ENCODE measurements around the gene A2ML1.
"Not testable (repeated sequence)": the region's sequence is repeated elsewhere in the genome, so short reads cannot be mapped to it uniquely, and the experiment has no call there.

A2ML1 gene

GRCh38 chr12:8817856-8818255 is 4.6 kb upstream of the A2ML1 start:
- no peak for DNase-seq (ENCODE audit: low read depth)

DNA sequence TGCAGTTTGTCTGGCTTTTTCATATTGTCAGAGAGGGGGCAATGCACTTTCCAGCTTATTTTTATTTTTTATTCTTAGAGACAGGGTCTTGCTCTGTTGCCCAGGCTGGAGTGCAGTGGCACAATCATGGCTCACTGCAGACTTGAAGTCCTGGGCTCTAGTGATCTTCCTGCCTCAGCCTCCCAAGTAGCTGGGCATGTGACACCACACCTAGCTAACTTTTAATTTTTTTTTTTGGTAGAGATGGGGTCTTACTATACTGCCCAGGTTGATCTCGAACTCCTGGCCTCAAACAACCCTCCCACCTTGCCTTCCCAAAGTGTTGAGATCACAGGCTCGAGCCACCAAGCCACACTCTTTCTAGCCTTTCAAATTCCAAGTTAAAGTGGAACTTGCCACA is 3.9 kb upstream of the A2ML1 start:
- no peak for DNase-seq (ENCODE audit: low read depth)

DNA sequence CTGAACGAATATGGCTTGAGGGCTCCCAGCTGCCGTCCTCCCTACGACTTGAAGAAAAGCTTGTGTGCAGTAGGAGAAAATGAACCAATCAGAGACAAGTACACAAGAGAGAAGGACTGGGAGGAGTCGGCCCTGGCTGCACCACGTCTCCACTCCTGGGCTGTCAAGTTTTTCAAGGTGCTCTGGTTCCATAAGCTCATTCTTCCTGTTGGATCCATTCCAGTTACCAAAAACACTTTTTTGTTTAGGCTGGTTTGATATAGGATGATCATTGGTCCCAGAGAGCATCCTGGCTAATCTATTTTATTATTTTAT is 2.8 kb upstream of the A2ML1 start:
- DNase-seq (ENCODE audit: low read depth), result no peak

GRCh38 chr12:8820676-8821407 is 1.6 kb upstream of the A2ML1 start:
- DNase-seq (ENCODE audit: low read depth), result not testable (repeated sequence)

DNA sequence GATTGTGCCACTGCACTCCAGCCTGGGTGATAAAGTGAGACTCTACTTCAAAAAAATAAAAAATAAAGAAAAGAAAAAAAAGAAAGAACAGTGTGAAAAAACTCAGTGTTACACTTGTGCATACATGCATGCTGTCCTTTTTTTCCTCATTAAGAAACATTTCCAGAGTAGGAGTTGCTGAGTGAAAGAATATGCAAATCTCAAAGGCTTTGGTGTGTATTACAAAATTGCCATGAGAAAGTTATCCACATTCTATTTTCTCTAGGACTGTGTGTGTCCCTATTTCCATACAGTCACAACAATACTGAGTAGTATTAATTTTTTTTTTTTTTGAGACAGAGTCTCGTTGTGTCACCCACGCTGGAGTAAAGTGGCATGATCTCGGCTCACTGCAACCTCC is 830 bp upstream of the A2ML1 start:
- DNase-seq (ENCODE audit: low read depth), result no peak

DNA sequence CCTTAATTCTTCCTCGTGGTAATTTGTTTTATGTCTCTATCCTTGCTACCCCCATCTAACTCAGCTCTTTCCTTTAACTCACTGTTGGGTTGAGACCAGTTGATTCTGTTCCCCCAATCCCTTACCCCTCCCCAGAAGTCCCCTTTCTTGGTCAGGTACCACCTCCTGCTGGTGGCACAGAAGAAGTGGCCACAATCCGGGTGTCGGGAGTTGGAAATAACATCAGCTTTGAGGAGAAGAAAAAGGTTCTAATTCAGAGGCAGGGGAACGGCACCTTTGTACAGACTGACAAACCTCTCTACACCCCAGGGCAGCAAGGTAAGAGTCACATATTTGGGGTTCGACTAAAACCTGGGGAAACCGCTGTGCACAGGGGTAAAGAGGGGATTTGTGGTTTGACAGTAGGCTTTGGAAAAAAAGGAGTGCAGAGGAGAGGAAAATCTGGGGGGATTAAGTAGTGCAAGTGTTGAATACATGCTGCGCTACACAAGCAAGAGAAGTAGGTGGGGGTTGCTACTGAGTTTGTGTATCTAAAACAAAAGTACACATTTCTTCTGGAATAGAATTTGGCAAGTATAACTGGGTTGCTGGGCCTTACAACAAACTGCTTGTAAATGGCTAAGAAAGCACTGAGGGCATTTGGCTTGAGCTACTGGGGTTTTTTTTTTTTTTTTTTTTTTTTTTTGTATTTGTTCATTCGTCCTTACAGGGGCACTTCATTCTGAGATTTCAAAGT is 1.3 kb downstream of the A2ML1 start:
- no peak for DNase-seq (ENCODE audit: low read depth)

DNA sequence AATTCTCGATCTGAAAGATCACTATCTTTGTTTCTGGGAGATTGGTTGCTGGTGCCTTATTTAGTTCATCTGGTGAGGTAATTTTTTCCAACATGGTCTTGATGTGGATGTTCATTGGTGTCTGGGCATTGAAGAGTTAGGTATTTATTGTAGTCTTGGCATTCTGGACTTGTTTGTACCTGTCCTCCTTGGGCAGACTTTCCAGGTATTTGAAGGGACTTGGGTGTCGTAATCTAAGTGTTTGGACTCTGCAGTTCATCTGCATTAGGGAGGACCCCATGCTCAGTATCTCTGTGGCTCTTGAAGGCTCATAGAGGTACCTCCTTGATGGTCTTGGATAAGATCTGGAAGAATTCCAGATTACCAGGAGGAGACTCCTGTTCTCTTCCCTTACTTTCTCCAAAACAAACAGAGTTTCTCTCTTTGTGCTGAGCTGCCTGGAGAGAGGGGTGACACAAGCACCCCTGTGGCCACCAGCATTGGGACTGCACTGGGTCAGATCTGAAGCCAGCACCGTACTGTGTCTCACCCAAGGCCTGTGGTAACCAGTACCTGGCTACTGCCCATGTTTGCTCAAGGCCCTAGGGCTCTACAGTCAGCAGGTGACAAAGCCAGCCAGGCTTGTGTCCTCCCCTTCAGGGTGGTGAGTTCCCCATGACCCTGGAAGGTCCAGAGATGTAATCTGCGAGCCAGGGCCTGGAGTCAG is 5.3 kb downstream of the A2ML1 start:
- DNase-seq (ENCODE audit: low read depth), result no peak

GRCh38 chr12:8828257-8829124 is 6.1 kb downstream of the A2ML1 start:
- DNase-seq (ENCODE audit: low read depth), result no peak

DNA sequence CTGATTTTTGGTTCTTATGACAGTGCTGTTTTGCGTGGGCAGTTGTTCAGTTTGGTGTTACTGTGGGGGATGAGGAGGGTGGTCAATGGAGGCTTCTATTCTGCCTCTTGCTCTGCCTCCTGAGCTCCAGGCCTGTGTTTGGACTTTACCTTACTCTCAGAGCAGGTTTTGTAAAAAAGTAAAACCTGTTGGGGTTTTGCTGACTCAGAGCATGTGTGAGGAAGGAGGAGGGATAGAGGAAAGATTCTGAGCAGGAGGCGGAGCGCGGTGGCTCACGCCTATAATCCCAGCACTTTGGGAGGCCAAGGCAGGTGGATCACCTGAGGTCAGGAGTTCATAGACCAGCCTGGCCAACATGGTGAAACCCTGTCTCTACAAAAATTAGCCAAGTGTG is 6.7 kb downstream of the A2ML1 start:
- no peak for DNase-seq (ENCODE audit: low read depth)

GRCh38 chr12:8829621-8830020 is 7.2 kb downstream of the A2ML1 start:
- DNase-seq (ENCODE audit: low read depth), result no peak

DNA sequence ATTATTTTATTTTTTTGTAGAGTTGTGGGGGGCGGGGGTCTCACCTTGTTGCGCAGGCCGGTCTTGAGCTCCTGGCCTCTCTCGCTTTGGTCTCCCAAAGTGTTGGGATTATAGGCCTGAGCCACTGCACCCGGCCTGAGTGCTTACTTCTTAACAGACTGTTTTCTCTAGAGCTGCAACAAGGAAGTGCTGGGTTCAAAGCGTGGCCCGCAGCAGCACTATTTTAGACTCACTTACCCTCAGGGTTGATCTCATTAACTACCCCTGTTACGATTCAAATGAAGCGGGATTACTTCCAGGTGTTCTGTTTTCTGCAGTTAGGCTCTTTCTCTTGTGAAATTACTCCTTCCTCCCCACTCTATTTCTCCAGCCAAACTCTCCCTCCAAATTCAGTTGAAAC is 8.7 kb downstream of the A2ML1 start:
- no peak for DNase-seq (ENCODE audit: low read depth)

GRCh38 chr12:8832500-8832899 is 10.1 kb downstream of the A2ML1 start:
- no peak for DNase-seq (ENCODE audit: low read depth)

- DNase-seq (ENCODE audit: low read depth), result no peak
Measured at GRCh38 chr12:8834230-8834629, 11.8 kb downstream of the A2ML1 start.

GRCh38 chr12:8837291-8837690 is 14.9 kb downstream of the A2ML1 start:
- DNase-seq (ENCODE audit: low read depth), result no peak

DNA sequence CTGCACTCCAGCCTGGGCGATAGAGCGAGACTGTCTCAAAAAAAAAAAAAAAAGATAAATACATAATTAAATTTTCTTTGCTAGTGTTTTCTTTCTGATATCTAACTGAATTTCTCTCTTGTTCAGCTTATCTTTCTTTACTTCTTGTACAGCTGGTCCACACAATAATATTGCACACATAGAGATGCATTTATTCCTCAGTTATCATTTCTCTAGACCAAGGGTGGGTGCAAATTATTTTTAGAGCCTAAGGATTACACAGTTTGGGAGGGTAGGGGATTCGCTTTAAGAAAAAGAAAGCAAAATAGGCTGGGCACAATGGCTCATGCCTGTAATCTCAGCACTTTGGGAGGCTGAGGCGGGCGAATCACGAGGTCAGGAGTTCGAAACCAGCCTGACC is 17.9 kb downstream of the A2ML1 start:
- DNase-seq (ENCODE audit: low read depth), result no peak

- DNase-seq (ENCODE audit: low read depth), result no peak
Measured at GRCh38 chr12:8840938-8841633, 18.7 kb downstream of the A2ML1 start.

GRCh38 chr12:8841778-8842177 is 19.4 kb downstream of the A2ML1 start:
- no peak for DNase-seq (ENCODE audit: low read depth)

DNA sequence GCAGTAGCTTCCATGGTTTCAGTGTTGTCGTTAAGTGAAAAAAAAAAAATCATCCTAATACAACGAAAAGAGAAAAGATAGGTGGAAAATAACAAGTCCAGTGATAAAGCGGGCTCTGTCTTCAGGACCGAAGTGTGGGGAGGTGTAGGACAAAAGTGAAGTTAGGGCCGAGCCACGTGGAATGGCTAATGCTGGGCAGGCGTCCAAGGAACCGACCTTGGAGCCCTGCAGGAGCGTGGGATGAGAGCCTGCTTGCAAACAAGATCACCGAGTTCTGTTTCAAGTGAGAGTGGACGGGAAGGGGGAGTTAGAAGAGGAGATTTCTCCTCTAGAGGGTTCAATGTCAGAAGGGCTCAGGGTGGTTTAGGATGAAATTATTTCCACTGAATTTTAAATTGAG is 22.2 kb downstream of the A2ML1 start:
- no peak for DNase-seq (ENCODE audit: low read depth)

GRCh38 chr12:8846305-8846704 is 23.9 kb downstream of the A2ML1 start:
- no peak for DNase-seq (ENCODE audit: low read depth)

DNA sequence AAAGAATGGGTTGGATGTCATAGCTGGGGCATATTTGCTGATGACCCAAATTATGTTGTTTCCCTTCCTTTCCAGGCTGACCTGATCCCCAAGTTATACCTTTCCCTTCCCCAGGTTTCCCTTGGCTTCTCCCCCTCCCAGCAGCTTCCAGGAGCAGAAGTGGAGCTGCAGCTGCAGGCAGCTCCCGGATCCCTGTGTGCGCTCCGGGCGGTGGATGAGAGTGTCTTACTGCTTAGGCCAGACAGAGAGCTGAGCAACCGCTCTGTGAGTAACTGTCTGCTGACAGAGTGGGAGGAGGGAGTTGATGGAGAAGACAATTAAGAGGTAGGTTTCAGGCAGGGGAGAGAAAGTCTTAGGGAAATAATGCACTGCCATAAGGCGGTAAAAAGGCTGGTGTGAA is 25.0 kb downstream of the A2ML1 start:
- DNase-seq (ENCODE audit: low read depth), result no peak

- DNase-seq (ENCODE audit: low read depth), result no peak
Measured at GRCh38 chr12:8849876-8850275, 27.5 kb downstream of the A2ML1 start.

DNA sequence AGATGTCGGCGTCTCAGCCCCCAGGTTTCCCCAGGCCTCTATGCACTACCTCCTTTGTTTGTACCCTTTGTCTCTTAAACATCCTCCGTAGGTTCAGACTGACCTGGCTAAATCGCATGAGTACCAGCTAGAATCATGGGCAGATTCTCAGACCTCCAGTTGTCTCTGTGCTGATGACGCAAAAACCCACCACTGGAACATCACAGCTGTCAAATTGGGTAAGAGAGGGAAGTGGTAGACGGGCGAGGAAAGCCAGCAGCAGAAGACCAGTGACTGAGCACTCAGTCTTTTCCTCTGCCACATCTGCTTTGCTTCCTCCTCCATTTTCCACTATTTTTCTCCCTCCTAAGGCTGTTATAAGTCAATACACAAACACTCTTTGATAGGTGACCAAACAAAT is 29.7 kb downstream of the A2ML1 start:
- DNase-seq (ENCODE audit: low read depth), result no peak

Data from activated T-helper 1 cell treated with Interleukin-2 at 50 U/mL for 16 hours (primary cell).